Liver (tissue), 9 donors: Measurements from ENCODE around the gene PARD3. TPM values are rescaled to one million over a fixed set of nuclear protein-coding genes. Genes with fewer than 3 reads are reported as not detected.
A peak's percentile ranks its signal among the peaks of the same experiment; 100 is the strongest.

Source experiments
- DNase-seq: peaks from one replicate; pipeline ENCODE4 v3.0.0-alpha.2; 2017; ENCODE audit warnings: low spot score
- H3K27ac ChIP-seq, 2 donors: one replicate each; pipeline ENCODE4 v1.7.0; 2013; ENCODE audit warnings: inconsistent platforms in 2 of 2, low read length in 2 of 2, control low read depth in 1 of 2, low read depth in 1 of 2, mild to moderate bottlenecking in 1 of 2
- H3K27me3 ChIP-seq, 4 donors: one replicate each; pipeline versions ENCODE4 v1.6.1 to v1.7.0; 2013; ENCODE audit warnings: low read length in 3 of 4, inconsistent platforms in 1 of 4, mild to moderate bottlenecking in 1 of 4, moderate library complexity in 1 of 4; ENCODE audit not compliant: control insufficient read depth in 4 of 4, insufficient read depth in 4 of 4
- H3K36me3 ChIP-seq, 4 donors: one replicate each; pipeline versions ENCODE4 v1.6.1 to v1.7.0; 2013; ENCODE audit warnings: low read length in 3 of 4, mild to moderate bottlenecking in 3 of 4, low read depth in 1 of 4, moderate library complexity in 1 of 4; ENCODE audit not compliant: control insufficient read depth in 4 of 4, insufficient read depth in 3 of 4
- H3K4me1 ChIP-seq, 4 donors: one replicate each; pipeline versions ENCODE4 v1.6.1 to v1.7.0; 2013; ENCODE audit warnings: low read length in 3 of 4, mild to moderate bottlenecking in 3 of 4, moderate library complexity in 1 of 4; ENCODE audit not compliant: control insufficient read depth in 4 of 4, insufficient read depth in 4 of 4
- H3K4me3 ChIP-seq, 3 donors: one replicate each; pipeline versions ENCODE4 v1.6.1 to v1.7.0; 2013; ENCODE audit warnings: low read length in 3 of 3, control low read depth in 1 of 3, low read depth in 1 of 3, mild to moderate bottlenecking in 1 of 3
- H3K9ac ChIP-seq, 2 donors: one replicate each; pipeline ENCODE4 v1.7.0; 2013; ENCODE audit warnings: low read length in 2 of 2, mild to moderate bottlenecking in 2 of 2, moderate library complexity in 2 of 2, control low read depth in 1 of 2, low read depth in 1 of 2
- H3K9me3 ChIP-seq, 4 donors: one replicate each; pipeline versions ENCODE4 v1.6.1 to v1.7.0; 2013; ENCODE audit warnings: low read length in 3 of 4; ENCODE audit not compliant: control insufficient read depth in 4 of 4
- EGR1 ChIP-seq, 2 donors: IDR thresholded peaks; 2 replicates each; pipeline ENCODE4 v1.6.1; 2016 to 2018; ENCODE audit warnings: antibody characterized with exemption in 2 of 2, low read depth in 2 of 2
- FOXA1 ChIP-seq: IDR thresholded peaks from 2 replicates; pipeline ENCODE4 v1.6.1; 2016; ENCODE audit warnings: antibody characterized with exemption
- FOXA2 ChIP-seq: IDR thresholded peaks from 2 replicates; pipeline ENCODE4 v1.6.1; 2016; ENCODE audit warnings: antibody characterized with exemption
- HNF4A ChIP-seq, 2 donors: conservative IDR thresholded peaks; 2 replicates each; pipeline ENCODE4 v1.6.1; 2016; ENCODE audit warnings: antibody characterized with exemption in 2 of 2, mild to moderate bottlenecking in 2 of 2
- JUND ChIP-seq, 2 donors: IDR thresholded peaks; 2 replicates each; pipeline ENCODE4 v1.6.1; 2016; ENCODE audit warnings: antibody characterized with exemption in 2 of 2
- MAX ChIP-seq: IDR thresholded peaks from 2 replicates; pipeline ENCODE4 v1.6.1; 2016; ENCODE audit warnings: antibody characterized with exemption
- NR2F2 ChIP-seq: IDR thresholded peaks from 2 replicates; pipeline ENCODE4 v1.6.1; 2016; ENCODE audit warnings: antibody characterized with exemption
- RAD21 ChIP-seq, 2 donors: IDR thresholded peaks; 2 replicates each; pipeline ENCODE4 v1.6.1; 2016; ENCODE audit warnings: antibody characterized with exemption in 2 of 2, mild to moderate bottlenecking in 2 of 2
- RXRA ChIP-seq, 2 donors: IDR thresholded peaks; 2 replicates each; pipeline ENCODE4 v1.6.1; 2017 to 2018; ENCODE audit warnings: antibody characterized with exemption in 2 of 2, mild to moderate bottlenecking in 1 of 2
- TAF1 ChIP-seq: conservative IDR thresholded peaks from 2 replicates; pipeline ENCODE4 v1.6.1; 2016; ENCODE audit warnings: antibody characterized with exemption, mild to moderate bottlenecking
- YY1 ChIP-seq: IDR thresholded peaks from 2 replicates; pipeline ENCODE4 v1.6.1; 2016; ENCODE audit warnings: antibody characterized with exemption, mild to moderate bottlenecking
- WGBS: extraction: QIAGEN DNeasy Blood & Tissue Kit; methylation state at CpG from one replicate; pipeline ENCODE4 v1.1.7; 2013; 5-methylcytosine and 5-hydroxymethylcytosine counted together
- polyA plus RNA-seq, 2 donors: library from polyadenylated mRNA; stranded (reverse) in 1 of 2; unstranded in 1 of 2; fragments of 200-250 nt in 1 of 2; fragments of >200 nt in 1 of 2; fragmentation: Nextera tagmentation in 1 of 2; extraction: Ambion mirVana in 1 of 2; gene quantifications; one replicate each; pipeline versions ENCODE4 v1.2.1 to v1.2.3, GENCODE V29; 2013 to 2015
- total RNA-seq, 2 donors: library from RNA; depleted of rRNA; stranded (reverse); fragments of >200 nt; gene quantifications; one replicate each; pipeline ENCODE4 v1.2.3, GENCODE V29; 2014
- TF ChIP-seq, protein P1 (sequence below): IDR thresholded peaks from 2 replicates; pipeline ENCODE4 v1.6.1; 2016; ENCODE audit warnings: antibody characterized with exemption, mild to moderate bottlenecking
- TF ChIP-seq, protein P2 (sequence below): IDR thresholded peaks from 2 replicates; pipeline ENCODE4 v1.6.1; 2016; ENCODE audit warnings: antibody characterized with exemption
- donor health status: healthy.
- donor health status: healthy.
- donor health status: healthy.
- donor health status: healthy.
- donor health status: healthy.

The PARD3 gene
- total and polyA plus RNA-seq, 4 donors: 12.3 to 43.8 (median 13.5) TPM

- H3K9me3 ChIP-seq: no peaks in the 10 kb centered on the region
- H3K36me3 ChIP-seq: no peaks in the 10 kb centered on the region
- TF ChIP-seq FOXA2 (no peak), RAD21 (IDR thresholded peaks at IDR 0.05) (no peak), YY1 (no peak), EGR1 (IDR thresholded peaks at IDR 0.05; ENCODE audit: low read depth in 2 of 2) (no peak), HNF4A (conservative IDR thresholded peaks at IDR 0.05) (no peak), JUND (IDR thresholded peaks at IDR 0.05) (no peak), NR2F2 (no peak), TAF1 (no peak), MAX (no peak)
- TF ChIP-seq, protein P1, sequence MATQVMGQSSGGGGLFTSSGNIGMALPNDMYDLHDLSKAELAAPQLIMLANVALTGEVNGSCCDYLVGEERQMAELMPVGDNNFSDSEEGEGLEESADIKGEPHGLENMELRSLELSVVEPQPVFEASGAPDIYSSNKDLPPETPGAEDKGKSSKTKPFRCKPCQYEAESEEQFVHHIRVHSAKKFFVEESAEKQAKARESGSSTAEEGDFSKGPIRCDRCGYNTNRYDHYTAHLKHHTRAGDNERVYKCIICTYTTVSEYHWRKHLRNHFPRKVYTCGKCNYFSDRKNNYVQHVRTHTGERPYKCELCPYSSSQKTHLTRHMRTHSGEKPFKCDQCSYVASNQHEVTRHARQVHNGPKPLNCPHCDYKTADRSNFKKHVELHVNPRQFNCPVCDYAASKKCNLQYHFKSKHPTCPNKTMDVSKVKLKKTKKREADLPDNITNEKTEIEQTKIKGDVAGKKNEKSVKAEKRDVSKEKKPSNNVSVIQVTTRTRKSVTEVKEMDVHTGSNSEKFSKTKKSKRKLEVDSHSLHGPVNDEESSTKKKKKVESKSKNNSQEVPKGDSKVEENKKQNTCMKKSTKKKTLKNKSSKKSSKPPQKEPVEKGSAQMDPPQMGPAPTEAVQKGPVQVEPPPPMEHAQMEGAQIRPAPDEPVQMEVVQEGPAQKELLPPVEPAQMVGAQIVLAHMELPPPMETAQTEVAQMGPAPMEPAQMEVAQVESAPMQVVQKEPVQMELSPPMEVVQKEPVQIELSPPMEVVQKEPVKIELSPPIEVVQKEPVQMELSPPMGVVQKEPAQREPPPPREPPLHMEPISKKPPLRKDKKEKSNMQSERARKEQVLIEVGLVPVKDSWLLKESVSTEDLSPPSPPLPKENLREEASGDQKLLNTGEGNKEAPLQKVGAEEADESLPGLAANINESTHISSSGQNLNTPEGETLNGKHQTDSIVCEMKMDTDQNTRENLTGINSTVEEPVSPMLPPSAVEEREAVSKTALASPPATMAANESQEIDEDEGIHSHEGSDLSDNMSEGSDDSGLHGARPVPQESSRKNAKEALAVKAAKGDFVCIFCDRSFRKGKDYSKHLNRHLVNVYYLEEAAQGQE: no peak
- TF ChIP-seq, protein P2, sequence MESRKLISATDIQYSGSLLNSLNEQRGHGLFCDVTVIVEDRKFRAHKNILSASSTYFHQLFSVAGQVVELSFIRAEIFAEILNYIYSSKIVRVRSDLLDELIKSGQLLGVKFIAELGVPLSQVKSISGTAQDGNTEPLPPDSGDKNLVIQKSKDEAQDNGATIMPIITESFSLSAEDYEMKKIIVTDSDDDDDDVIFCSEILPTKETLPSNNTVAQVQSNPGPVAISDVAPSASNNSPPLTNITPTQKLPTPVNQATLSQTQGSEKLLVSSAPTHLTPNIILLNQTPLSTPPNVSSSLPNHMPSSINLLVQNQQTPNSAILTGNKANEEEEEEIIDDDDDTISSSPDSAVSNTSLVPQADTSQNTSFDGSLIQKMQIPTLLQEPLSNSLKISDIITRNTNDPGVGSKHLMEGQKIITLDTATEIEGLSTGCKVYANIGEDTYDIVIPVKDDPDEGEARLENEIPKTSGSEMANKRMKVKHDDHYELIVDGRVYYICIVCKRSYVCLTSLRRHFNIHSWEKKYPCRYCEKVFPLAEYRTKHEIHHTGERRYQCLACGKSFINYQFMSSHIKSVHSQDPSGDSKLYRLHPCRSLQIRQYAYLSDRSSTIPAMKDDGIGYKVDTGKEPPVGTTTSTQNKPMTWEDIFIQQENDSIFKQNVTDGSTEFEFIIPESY: no peak
- no peak overlapping the region for H3K4me3 ChIP-seq
- no peak for DNase-seq
- H3K4me1 ChIP-seq: peaks cover 2 to 19% (median 7%) of the 10 kb centered on the region in 4 donors
- 72% methylated on average over 2 of the region's 2 CpGs for WGBS
- H3K9ac ChIP-seq: no peak overlapping the region
- no peak overlapping the region for H3K27ac ChIP-seq
- H3K27me3 ChIP-seq: no peaks in the 10 kb centered on the region
Observed at GRCh38 chr10:34769899-34770298, 45.2 kb downstream of the PARD3 start.

DNA sequence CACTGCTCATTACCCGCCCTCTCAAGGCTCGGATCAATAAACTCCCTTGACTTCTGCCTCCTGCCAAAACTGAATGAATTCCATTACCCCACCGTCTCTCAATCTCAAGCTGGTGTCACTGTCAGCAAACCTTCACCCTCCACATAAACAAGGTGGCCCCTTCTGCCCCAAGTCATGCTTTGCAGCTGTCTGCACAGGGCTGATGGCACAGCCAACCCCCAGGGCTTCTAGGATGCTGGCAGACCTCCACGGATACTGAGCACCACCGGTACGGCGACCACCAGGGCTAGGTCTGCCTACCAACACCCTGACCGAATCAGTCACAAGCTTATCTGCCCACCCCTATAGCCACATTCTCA, 46.1 kb downstream of the PARD3 start:
- Histone ChIP-seq H3K27me3 (no peaks in the 10 kb centered on the region), H3K9ac (no peak overlapping the region), H3K4me3 (no peak overlapping the region), H3K36me3 (no peaks in the 10 kb centered on the region), H3K27ac (no peak overlapping the region), H3K4me1 (peaks cover 2 to 19% (median 7%) of the 10 kb centered on the region in 4 donors), H3K9me3 (no peaks in the 10 kb centered on the region)
- DNase-seq: no peak
- TF ChIP-seq YY1 (peak; percentile 4), HNF4A (conservative IDR thresholded peaks at IDR 0.05) (no peak), RXRA (IDR thresholded peaks at IDR 0.05) (no peak), MAX (no peak), FOXA1 (no peak), FOXA2 (no peak), TAF1 (no peak)
- TF ChIP-seq, protein P2: no peak
- 63% methylated on average over 8 of the region's 8 CpGs for WGBS
